Neural cell (in vitro differentiated cells): ENCODE results near the gene FNBP1.

Source experiments
- EP300 ChIP-seq: fragments of 450-650 bp; conservative IDR thresholded peaks from 2 replicates; pipeline ENCODE4 v1.6.1; 2014; ENCODE audit warnings: antibody characterized with exemption, mild to moderate bottlenecking, moderate library complexity; ENCODE audit not compliant: poor library complexity, severe bottlenecking
- EZH2 ChIP-seq: fragments of 200-600, 300-800 bp; shearing (Covaris generic), sonication (generic); IDR thresholded peaks from 2 replicates; pipeline ENCODE4 v1.6.1; 2014; ENCODE audit warnings: antibody characterized with exemption, low read length, borderline replicate concordance, mild to moderate bottlenecking; ENCODE audit not compliant: insufficient read depth, poor library complexity, severe bottlenecking
- POLR2AphosphoS5 ChIP-seq: IDR thresholded peaks from 2 replicates; pipeline ENCODE4 v1.6.1; 2012
- RAD21 ChIP-seq: fragments of 450-650 bp; conservative IDR thresholded peaks from 2 replicates; pipeline ENCODE4 v1.6.1; 2014; ENCODE audit warnings: antibody characterized with exemption, mild to moderate bottlenecking, moderate library complexity
- SMC3 ChIP-seq: fragments of 450-650 bp; conservative IDR thresholded peaks from 2 replicates; pipeline ENCODE4 v1.6.1; 2014; ENCODE audit warnings: antibody characterized with exemption, mild to moderate bottlenecking, moderate library complexity; ENCODE audit not compliant: poor library complexity
- TAF1 ChIP-seq: IDR thresholded peaks from 2 replicates; pipeline ENCODE4 v1.6.1; 2012; ENCODE audit warnings: low read depth
- TF ChIP-seq, protein P1 (sequence below): fragments of 450-650 bp; IDR thresholded peaks from 2 replicates; pipeline ENCODE4 v1.5.1; 2014; ENCODE audit warnings: antibody characterized with exemption, mild to moderate bottlenecking, moderate library complexity; ENCODE audit not compliant: poor library complexity, severe bottlenecking
- TF ChIP-seq, protein P2 (sequence below): IDR thresholded peaks from 2 replicates; pipeline ENCODE4 v1.6.1; 2012; ENCODE audit warnings: borderline replicate concordance

DNA sequence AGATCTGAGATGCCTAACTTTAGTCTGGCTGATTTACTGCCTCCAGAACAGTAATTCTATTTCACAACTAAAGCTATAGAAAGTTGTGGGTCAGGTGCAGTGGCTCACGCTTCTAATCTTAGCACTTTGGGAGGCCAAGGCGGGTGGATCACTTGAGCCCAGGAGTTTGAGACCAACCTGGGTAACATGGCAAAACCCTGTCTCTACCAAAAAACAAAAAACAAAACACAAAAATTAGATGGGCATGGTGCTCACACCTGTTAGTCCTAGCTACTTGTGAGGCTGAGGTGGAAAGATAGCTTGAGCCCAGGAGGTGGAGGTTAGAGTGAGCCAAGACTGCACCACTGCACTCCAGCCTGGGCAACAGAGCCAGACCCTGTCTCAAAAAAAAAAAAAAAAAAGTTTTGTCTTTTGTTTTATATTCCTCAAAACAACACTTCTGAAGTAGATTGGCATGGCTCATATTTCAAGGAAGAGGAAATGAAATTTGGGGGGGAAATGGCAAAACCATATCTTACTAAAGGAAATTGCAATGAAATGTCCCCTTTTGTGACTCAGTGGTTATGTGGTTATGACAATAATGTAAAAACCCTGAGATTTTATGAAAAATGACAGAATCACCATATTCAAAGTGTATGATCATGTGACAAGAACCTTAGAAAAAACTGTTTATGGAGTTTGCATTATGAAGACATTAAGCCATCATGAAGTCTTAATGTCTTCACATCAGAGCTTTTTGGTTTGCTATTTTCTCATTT, 16.2 kb downstream of the FNBP1 start:
- TF ChIP-seq, protein P1, sequence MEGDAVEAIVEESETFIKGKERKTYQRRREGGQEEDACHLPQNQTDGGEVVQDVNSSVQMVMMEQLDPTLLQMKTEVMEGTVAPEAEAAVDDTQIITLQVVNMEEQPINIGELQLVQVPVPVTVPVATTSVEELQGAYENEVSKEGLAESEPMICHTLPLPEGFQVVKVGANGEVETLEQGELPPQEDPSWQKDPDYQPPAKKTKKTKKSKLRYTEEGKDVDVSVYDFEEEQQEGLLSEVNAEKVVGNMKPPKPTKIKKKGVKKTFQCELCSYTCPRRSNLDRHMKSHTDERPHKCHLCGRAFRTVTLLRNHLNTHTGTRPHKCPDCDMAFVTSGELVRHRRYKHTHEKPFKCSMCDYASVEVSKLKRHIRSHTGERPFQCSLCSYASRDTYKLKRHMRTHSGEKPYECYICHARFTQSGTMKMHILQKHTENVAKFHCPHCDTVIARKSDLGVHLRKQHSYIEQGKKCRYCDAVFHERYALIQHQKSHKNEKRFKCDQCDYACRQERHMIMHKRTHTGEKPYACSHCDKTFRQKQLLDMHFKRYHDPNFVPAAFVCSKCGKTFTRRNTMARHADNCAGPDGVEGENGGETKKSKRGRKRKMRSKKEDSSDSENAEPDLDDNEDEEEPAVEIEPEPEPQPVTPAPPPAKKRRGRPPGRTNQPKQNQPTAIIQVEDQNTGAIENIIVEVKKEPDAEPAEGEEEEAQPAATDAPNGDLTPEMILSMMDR, result no peak
- TF ChIP-seq, protein P2, sequence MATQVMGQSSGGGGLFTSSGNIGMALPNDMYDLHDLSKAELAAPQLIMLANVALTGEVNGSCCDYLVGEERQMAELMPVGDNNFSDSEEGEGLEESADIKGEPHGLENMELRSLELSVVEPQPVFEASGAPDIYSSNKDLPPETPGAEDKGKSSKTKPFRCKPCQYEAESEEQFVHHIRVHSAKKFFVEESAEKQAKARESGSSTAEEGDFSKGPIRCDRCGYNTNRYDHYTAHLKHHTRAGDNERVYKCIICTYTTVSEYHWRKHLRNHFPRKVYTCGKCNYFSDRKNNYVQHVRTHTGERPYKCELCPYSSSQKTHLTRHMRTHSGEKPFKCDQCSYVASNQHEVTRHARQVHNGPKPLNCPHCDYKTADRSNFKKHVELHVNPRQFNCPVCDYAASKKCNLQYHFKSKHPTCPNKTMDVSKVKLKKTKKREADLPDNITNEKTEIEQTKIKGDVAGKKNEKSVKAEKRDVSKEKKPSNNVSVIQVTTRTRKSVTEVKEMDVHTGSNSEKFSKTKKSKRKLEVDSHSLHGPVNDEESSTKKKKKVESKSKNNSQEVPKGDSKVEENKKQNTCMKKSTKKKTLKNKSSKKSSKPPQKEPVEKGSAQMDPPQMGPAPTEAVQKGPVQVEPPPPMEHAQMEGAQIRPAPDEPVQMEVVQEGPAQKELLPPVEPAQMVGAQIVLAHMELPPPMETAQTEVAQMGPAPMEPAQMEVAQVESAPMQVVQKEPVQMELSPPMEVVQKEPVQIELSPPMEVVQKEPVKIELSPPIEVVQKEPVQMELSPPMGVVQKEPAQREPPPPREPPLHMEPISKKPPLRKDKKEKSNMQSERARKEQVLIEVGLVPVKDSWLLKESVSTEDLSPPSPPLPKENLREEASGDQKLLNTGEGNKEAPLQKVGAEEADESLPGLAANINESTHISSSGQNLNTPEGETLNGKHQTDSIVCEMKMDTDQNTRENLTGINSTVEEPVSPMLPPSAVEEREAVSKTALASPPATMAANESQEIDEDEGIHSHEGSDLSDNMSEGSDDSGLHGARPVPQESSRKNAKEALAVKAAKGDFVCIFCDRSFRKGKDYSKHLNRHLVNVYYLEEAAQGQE, result no peak
- TF ChIP-seq EP300 (no peak), POLR2AphosphoS5 (no peak), TAF1 (no peak), SMC3 (no peak), EZH2 (no peak), RAD21 (no peak)
